ENCODE results near the gene PPP1R3G. TPM values are rescaled to one million over a fixed set of nuclear protein-coding genes. Genes with fewer than 3 reads are reported as not detected.
A peak's percentile ranks its signal among the peaks of the same experiment; 100 is the strongest.

The PPP1R3G gene
- total and polyA plus RNA-seq, 9 donors = 1.4 to 2.9 (median 2.5) TPM

DNA sequence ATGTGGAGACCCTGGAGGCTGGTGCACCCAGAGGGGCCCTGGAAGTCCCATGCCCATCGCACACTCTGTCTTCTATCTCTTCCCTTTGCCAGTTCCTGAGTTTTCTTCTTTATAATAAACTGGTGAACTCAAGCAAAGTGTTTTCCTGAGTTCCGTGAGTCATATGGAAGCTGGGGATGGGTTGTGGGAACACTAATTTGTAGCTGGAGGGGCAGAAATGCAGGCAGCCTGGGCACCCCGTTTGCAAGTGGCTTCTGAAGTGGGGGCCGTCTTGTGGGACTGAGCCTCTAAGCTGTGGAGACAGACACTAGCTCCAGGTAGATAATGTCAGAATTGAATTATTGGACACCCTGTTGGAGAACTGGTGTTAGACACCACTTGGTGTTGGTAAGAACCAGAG, 3.2 kb upstream of the PPP1R3G start:
- H3K4me1 ChIP-seq (ENCODE audit: control insufficient read depth, insufficient read depth, low read length) = peaks cover 14% of the 10 kb centered on the region
- no peaks in the 10 kb centered on the region for H3K36me3 ChIP-seq (ENCODE audit: control insufficient read depth, insufficient read depth, low read length)
- no peak overlapping the region for H3K4me3 ChIP-seq (ENCODE audit: low read length)
- no peaks in the 10 kb centered on the region for H3K9me3 ChIP-seq (replicated peaks; ENCODE audit: control insufficient read depth, low read depth, low read length)
- DNase-seq = no peak
- 97% methylated on average over 3 of the region's 4 CpGs for WGBS (ENCODE audit: insufficient coverage)
- peaks cover 9% of the 10 kb centered on the region for H3K27me3 ChIP-seq (ENCODE audit: control insufficient read depth, insufficient read depth, low read length)
- no peak overlapping the region for H3K27ac ChIP-seq (ENCODE audit: low read length)

DNA sequence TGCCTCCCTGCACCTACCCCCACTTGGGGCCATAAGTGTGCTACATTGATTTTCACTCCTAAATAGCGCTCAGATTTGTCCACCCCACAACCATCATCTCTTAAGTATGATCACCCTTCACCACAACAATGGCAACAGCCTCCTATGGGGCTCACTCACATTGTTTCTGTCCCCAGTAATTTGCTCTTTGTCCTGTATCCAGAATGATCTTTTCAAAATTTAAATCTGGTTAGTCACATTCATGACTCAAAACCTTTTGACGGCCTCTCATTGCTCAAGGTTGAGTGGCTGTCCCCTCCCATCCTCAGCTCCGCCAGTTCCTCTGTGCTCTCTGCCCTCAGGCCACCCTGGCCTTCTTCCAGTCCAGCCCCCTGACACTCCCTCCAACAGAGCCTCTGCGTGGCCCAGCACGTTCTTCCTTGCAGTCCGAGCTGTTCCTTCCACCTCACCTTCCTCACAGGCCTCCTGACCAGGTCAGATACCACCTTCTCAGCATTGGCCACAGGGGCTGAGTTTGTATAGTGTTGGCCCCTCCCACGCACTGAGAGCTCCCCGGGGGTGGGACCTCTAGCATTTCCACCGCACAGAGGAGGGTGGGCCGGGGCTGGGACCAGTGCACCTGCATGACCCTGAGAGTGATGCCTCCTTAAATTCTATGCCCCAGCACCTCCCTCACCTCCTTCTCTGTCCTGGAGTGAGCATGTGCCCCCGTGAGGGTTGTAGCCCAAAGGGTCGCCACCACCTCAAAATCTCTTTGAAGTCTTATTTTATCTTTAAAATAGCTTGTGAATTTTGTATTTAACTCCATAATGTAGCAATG, 2.4 kb upstream of the PPP1R3G start:
- no peak overlapping the region for H3K4me3 ChIP-seq (ENCODE audit: low read length)
- WGBS (ENCODE audit: insufficient coverage) = 72% methylated on average over 7 of the region's 12 CpGs
- H3K4me1 ChIP-seq (ENCODE audit: control insufficient read depth, insufficient read depth, low read length) = peaks cover 14% of the 10 kb centered on the region
- no peaks in the 10 kb centered on the region for H3K9me3 ChIP-seq (replicated peaks; ENCODE audit: control insufficient read depth, low read depth, low read length)
- H3K36me3 ChIP-seq (ENCODE audit: control insufficient read depth, insufficient read depth, low read length) = no peaks in the 10 kb centered on the region
- peaks cover 13% of the 10 kb centered on the region for H3K27me3 ChIP-seq (ENCODE audit: control insufficient read depth, insufficient read depth, low read length)
- DNase-seq = no peak
- no peak overlapping the region for H3K27ac ChIP-seq (ENCODE audit: low read length)

- Histone ChIP-seq H3K4me3 (ENCODE audit: low read length) (no peak overlapping the region), H3K9me3 (replicated peaks; ENCODE audit: control insufficient read depth, low read depth, low read length) (no peaks in the 10 kb centered on the region), H3K36me3 (ENCODE audit: control insufficient read depth, insufficient read depth, low read length) (no peaks in the 10 kb centered on the region), H3K27ac (ENCODE audit: low read length) (no peak overlapping the region), H3K27me3 (ENCODE audit: control insufficient read depth, insufficient read depth, low read length) (peaks cover 13% of the 10 kb centered on the region), H3K4me1 (ENCODE audit: control insufficient read depth, insufficient read depth, low read length) (peaks cover 14% of the 10 kb centered on the region)
- DNase-seq = no peak
- 56% methylated on average over 2 of the region's 4 CpGs for WGBS (ENCODE audit: insufficient coverage)
Observed at GRCh38 chr6:5083307-5083583, 1.9 kb upstream of the PPP1R3G start.

DNA sequence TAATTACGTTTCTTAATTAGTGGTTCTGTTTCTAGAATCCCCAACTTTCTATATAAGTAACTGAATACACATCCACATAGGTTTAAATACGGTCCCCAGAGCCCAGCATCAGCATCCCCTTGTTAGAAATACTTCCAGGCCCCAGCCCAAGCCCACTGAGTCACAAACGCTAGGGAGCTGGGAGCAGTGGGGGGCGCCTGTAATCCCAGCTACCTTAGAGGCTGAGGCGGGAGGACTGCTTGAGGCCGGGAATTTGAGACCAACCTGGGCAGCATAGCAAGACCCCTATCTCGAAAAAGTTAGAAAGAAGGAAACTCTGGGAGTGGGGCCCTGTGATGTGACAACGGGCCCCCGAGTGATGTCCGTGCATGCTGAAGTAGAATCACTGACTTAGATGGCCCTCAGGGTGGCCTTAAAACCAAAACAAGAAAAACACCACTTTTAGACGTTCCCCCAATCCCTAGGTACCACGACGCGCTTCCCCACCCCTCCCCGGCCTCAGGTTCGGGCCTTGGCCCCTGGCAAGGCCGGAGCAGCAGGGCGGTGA, 1.3 kb upstream of the PPP1R3G start:
- peak overlapping the region; percentile 13 for H3K27ac ChIP-seq (ENCODE audit: low read length)

GRCh38 chr6:5084360-5084780, 771 bp upstream of the PPP1R3G start:
- peaks cover 13% of the 10 kb centered on the region for H3K27me3 ChIP-seq (ENCODE audit: control insufficient read depth, insufficient read depth, low read length)
- peak overlapping the region; percentile 80 for H3K27ac ChIP-seq (ENCODE audit: low read length)
- H3K4me3 ChIP-seq (ENCODE audit: low read length) = peak overlapping the region; percentile 64
- H3K4me1 ChIP-seq (ENCODE audit: control insufficient read depth, insufficient read depth, low read length) = peaks cover 14% of the 10 kb centered on the region
- WGBS (ENCODE audit: insufficient coverage) = 0% methylated on average over 57 of the region's 57 CpGs
- no peaks in the 10 kb centered on the region for H3K9me3 ChIP-seq (replicated peaks; ENCODE audit: control insufficient read depth, low read depth, low read length)
- DNase-seq = no peak
- no peaks in the 10 kb centered on the region for H3K36me3 ChIP-seq (ENCODE audit: control insufficient read depth, insufficient read depth, low read length)

More for the DNA sequence above, 1.3 kb upstream of the PPP1R3G start:
- Histone ChIP-seq H3K36me3 (ENCODE audit: control insufficient read depth, insufficient read depth, low read length) (no peaks in the 10 kb centered on the region), H3K4me1 (ENCODE audit: control insufficient read depth, insufficient read depth, low read length) (peaks cover 14% of the 10 kb centered on the region), H3K27me3 (ENCODE audit: control insufficient read depth, insufficient read depth, low read length) (peaks cover 13% of the 10 kb centered on the region), H3K4me3 (ENCODE audit: low read length) (peak overlapping the region; percentile 24), H3K9me3 (replicated peaks; ENCODE audit: control insufficient read depth, low read depth, low read length) (no peaks in the 10 kb centered on the region)
- no peak for DNase-seq
- 51% methylated on average over 11 of the region's 18 CpGs for WGBS (ENCODE audit: insufficient coverage)

DNA sequence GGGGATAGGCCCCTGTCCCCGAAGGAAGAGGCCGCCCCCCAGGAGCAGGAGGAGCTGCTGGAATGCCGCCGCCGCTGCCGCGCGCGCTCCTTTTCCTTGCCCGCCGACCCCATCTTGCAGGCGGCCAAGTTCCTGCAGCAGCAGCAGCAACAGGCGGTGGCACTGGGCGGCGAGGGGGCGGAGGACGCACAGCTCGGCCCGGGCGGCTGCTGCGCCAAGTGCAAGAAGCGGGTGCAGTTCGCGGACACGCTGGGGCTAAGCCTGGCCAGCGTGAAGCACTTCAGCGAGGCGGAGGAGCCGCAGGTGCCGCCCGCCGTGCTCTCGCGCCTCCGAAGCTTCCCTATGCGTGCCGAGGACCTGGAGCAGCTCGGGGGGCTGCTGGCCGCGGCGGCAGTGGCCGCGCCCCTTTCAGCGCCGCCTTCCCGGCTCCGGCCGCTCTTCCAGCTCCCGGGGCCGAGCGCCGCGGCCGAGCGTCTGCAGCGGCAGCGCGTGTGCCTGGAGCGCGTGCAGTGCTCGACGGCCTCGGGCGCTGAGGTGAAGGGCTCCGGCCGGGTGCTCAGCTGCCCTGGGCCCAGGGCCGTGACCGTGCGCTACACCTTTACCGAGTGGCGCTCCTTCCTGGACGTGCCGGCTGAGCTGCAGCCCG, 630 bp downstream of the PPP1R3G start:
- WGBS (ENCODE audit: insufficient coverage) = under 1% methylated on average over 74 of the region's 74 CpGs
- Histone ChIP-seq H3K27ac (ENCODE audit: low read length) (peak overlapping the region; percentile 80), H3K36me3 (ENCODE audit: control insufficient read depth, insufficient read depth, low read length) (no peaks in the 10 kb centered on the region), H3K27me3 (ENCODE audit: control insufficient read depth, insufficient read depth, low read length) (peaks cover 13% of the 10 kb centered on the region), H3K4me1 (ENCODE audit: control insufficient read depth, insufficient read depth, low read length) (peaks cover 14% of the 10 kb centered on the region), H3K9me3 (replicated peaks; ENCODE audit: control insufficient read depth, low read depth, low read length) (no peaks in the 10 kb centered on the region), H3K4me3 (ENCODE audit: low read length) (peak overlapping the region; percentile 64)
- DNase-seq = peak; percentile 66

- Histone ChIP-seq H3K36me3 (ENCODE audit: control insufficient read depth, insufficient read depth, low read length) (no peaks in the 10 kb centered on the region), H3K4me1 (ENCODE audit: control insufficient read depth, insufficient read depth, low read length) (peaks cover 14% of the 10 kb centered on the region), H3K4me3 (ENCODE audit: low read length) (peak overlapping the region; percentile 64), H3K27ac (ENCODE audit: low read length) (peak overlapping the region; percentile 7), H3K9me3 (replicated peaks; ENCODE audit: control insufficient read depth, low read depth, low read length) (no peaks in the 10 kb centered on the region), H3K27me3 (ENCODE audit: control insufficient read depth, insufficient read depth, low read length) (peaks cover 13% of the 10 kb centered on the region)
- 19% methylated on average over 54 of the region's 56 CpGs for WGBS (ENCODE audit: insufficient coverage)
- peak; percentile 50 for DNase-seq
Observed at GRCh38 chr6:5086294-5086890, 1.3 kb downstream of the PPP1R3G start.

DNA sequence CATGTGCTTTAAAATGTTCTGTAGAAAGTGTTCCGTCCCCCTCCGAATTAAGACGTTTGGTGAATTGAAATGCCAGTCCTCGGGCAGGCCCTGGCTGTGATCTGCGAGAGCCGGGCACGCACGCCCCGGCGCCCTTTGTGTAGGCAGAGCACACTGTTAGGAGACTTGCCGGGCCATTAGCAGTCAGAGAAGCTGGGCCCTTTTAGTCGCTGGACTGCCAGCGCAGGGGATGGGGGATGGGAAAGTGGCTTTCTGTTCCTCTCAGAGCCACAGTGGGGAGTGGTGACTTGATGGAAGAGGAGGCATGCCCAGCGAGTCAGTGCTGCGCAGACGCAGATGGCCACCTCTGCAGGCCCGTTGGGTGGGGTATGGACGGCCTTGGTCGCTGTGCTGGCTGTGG, 2.2 kb downstream of the PPP1R3G start:
- Histone ChIP-seq H3K9me3 (replicated peaks; ENCODE audit: control insufficient read depth, low read depth, low read length) (no peaks in the 10 kb centered on the region), H3K27ac (ENCODE audit: low read length) (peak overlapping the region; percentile 32), H3K36me3 (ENCODE audit: control insufficient read depth, insufficient read depth, low read length) (no peaks in the 10 kb centered on the region), H3K4me3 (ENCODE audit: low read length) (no peak overlapping the region), H3K27me3 (ENCODE audit: control insufficient read depth, insufficient read depth, low read length) (peaks cover 13% of the 10 kb centered on the region), H3K4me1 (ENCODE audit: control insufficient read depth, insufficient read depth, low read length) (peaks cover 14% of the 10 kb centered on the region)
- DNase-seq = peak; percentile 75
- WGBS (ENCODE audit: insufficient coverage) = 85% methylated on average over 19 of the region's 19 CpGs

GRCh38 chr6:5088780-5089179, 3.6 kb downstream of the PPP1R3G start:
- WGBS (ENCODE audit: insufficient coverage) = no CpG with 5 or more reads among the region's 3 CpGs
- Histone ChIP-seq H3K9me3 (replicated peaks; ENCODE audit: control insufficient read depth, low read depth, low read length) (no peaks in the 10 kb centered on the region), H3K27ac (ENCODE audit: low read length) (no peak overlapping the region), H3K36me3 (ENCODE audit: control insufficient read depth, insufficient read depth, low read length) (no peaks in the 10 kb centered on the region), H3K4me3 (ENCODE audit: low read length) (no peak overlapping the region), H3K27me3 (ENCODE audit: control insufficient read depth, insufficient read depth, low read length) (peaks cover 13% of the 10 kb centered on the region), H3K4me1 (ENCODE audit: control insufficient read depth, insufficient read depth, low read length) (peaks cover 14% of the 10 kb centered on the region)
- no peak for DNase-seq

All from muscle of leg (tissue), 11 donors.